ENCODE data around the gene WNT3A.

The WNT3A gene

GRCh38 chr1:228000416-228000815, 6.4 kb upstream of the WNT3A start:
- no peak for DNase-seq

GRCh38 chr1:228000836-228001563, 5.8 kb upstream of the WNT3A start:
- DNase-seq: no peak

GRCh38 chr1:228001738-228002535, 4.9 kb upstream of the WNT3A start:
- no peak for DNase-seq

GRCh38 chr1:228002792-228003191, 4.0 kb upstream of the WNT3A start:
- no peak for DNase-seq

GRCh38 chr1:228003461-228004330, 3.1 kb upstream of the WNT3A start:
- no peak for DNase-seq

GRCh38 chr1:228004331-228004855, 2.4 kb upstream of the WNT3A start:
- DNase-seq: no peak

GRCh38 chr1:228004856-228005462, 1.8 kb upstream of the WNT3A start:
- DNase-seq: no peak

GRCh38 chr1:228005511-228006033, 1.2 kb upstream of the WNT3A start:
- DNase-seq: no peak

- DNase-seq: no peak
Measured at GRCh38 chr1:228006034-228006785, 588 bp upstream of the WNT3A start.

GRCh38 chr1:228007049-228007800, 427 bp downstream of the WNT3A start:
- DNase-seq: no peak

- DNase-seq: no peak
Measured at GRCh38 chr1:228007801-228008341, 1.1 kb downstream of the WNT3A start.

GRCh38 chr1:228008391-228009115, 1.8 kb downstream of the WNT3A start:
- no peak for DNase-seq

GRCh38 chr1:228009116-228009827, 2.5 kb downstream of the WNT3A start:
- no peak for DNase-seq

GRCh38 chr1:228009828-228010775, 3.3 kb downstream of the WNT3A start:
- DNase-seq: no peak

- DNase-seq: no peak
Measured at GRCh38 chr1:228010921-228011320, 4.1 kb downstream of the WNT3A start.

- DNase-seq: no peak
Measured at GRCh38 chr1:228011721-228012311, 5.0 kb downstream of the WNT3A start.

GRCh38 chr1:228012555-228012954, 5.8 kb downstream of the WNT3A start:
- no peak for DNase-seq
